Stimulated activated CD8-positive, alpha-beta memory T cell treated with anti-CD3 and anti-CD28 coated beads, Interleukin-15, amount 100 ng/mL, for 4 hours (primary cell): ENCODE measurements around the gene SLC6A16.
"Not testable (repeated sequence)": the region's sequence is repeated elsewhere in the genome, so short reads cannot be mapped to it uniquely, and the experiment has no call there.

Experiments used
- DNase-seq, 2 donors: peaks; one replicate each; pipeline ENCODE4 v3.0.0-alpha.2; 2020; ENCODE audit warnings: low read depth in 2 of 2

SLC6A16 gene

DNA sequence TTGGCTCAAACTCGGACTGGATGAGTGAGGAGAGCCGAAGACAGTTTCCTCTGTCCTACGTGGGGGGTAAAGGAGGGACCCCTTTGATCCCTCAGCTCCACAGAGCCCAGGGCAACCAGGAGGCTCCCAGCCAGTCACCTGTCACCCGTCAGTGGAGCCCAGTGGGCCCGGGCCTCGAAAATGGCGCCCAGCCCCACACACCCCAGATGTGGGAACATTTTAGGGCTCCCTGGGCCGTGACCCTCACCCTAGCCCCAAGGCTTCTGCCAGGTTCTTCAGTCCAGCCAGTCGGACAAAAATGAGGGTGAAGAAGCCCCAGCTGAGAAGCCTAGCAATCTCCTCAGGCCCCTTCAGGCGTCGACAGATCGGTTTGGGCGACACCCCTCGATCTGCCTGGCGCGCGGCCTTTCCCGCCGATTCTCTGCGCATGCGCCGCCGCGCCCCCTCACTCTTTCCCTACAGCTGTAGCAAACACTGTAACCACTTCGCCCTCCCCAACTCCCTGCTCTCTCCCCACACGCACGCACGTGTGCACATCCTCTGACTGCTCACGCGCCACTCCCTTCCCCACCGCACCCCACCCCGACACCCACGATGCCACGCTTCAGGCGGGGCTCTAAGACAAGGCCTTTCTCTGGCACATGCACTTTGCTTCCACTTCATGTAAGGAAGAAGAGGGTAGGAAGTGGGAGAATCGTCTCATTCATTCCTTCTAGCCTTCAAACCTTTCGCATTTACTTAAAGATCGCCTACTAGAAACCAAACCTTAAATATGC is at the start of gene SLC6A16:
SLC6A16 (minus strand) TSS at position 391 of the 776 bp plus-strand sequence. CDS start 13,844 bp downstream, outside the sequence.
- no peak for DNase-seq

DNA sequence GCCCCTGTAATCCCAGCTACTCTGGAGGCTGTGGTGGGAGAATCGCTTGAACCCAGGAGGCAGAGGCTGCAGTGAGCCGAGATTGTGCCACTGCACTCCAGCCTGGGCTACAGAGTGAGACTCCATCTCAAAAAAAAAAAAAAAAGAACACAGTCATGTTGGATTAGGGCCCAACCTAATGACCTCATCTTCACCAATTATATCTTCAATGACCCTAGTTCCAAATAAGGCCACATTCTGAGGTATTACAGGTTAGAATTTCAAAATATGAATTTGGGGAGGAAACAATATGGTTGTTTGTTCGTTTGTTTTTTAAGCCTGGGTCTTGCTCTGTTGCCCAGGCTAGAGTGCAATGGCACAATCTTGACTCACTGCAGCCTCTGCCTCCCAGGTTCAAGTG is 48.2 kb upstream of the SLC6A16 start:
- DNase-seq, result not testable (repeated sequence)

DNA sequence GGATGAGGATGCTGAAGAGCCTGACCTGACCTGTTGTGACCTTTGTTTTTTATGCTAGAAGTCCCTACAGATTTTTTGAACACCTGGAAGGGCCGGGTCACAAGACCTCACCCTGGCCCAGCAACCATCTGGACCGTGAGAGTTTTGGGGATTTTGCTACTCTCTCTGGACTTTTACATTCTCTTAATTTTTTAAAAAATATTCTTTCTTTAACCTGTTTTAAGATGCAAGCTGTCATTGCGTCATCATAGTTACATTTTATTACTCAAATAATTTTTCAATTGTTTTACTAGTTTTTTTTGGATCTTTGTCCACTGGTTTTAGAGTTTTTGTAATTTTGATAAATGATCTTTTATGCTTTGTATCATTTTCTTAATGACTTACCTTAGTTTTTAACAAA is 46.2 kb upstream of the SLC6A16 start:
- no peak for DNase-seq

DNA sequence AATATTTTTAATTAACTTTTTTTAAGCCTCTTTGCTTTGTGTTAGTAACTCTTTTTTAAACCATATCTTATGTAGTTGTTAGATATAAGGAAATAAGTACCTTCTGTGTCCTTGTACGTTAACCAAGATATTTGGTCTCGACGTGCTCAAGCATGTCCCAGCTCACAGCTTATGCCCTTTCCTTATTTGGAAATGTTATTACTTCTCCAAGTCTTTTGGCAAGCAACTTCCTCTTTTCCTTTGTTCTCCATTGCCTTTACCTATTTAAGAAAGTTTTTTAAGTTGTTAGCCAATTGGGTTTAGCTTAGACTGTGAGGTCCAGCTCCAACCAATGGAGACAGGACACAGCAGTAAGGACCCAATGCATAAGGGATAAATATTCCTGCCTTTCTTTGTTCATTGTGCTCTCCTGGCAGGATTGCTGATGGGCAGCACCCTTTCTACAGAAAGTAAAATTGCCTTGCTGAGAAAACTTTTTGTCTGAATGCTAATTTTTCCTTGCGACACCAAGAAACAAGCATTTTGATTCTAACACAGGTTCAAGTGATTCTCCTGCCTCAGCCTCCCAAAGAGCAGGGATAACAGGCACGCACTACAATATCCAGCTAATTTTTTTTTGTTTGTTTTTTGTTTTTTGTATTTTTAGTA is 43.8 kb upstream of the SLC6A16 start:
- no peak for DNase-seq

DNA sequence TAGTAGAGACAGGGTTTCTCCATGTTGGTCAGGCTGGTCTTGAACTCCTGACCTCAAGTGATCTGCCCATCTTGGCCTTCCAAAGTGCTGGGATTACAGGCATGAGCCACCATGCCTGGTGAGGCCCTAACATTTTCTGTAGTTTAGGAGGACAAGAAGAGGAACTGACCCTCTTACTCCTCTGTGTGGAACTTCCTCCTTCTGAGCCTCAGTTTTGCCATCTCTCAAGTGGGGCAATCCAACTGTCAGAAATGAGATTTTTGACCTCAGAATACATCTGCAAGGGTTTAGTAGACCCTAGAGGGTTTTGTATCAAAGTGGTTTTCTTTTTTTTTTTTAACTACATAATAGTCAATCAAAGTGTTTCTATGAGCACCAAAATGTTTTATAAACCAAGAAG is 41.1 kb upstream of the SLC6A16 start:
- no peak for DNase-seq

DNA sequence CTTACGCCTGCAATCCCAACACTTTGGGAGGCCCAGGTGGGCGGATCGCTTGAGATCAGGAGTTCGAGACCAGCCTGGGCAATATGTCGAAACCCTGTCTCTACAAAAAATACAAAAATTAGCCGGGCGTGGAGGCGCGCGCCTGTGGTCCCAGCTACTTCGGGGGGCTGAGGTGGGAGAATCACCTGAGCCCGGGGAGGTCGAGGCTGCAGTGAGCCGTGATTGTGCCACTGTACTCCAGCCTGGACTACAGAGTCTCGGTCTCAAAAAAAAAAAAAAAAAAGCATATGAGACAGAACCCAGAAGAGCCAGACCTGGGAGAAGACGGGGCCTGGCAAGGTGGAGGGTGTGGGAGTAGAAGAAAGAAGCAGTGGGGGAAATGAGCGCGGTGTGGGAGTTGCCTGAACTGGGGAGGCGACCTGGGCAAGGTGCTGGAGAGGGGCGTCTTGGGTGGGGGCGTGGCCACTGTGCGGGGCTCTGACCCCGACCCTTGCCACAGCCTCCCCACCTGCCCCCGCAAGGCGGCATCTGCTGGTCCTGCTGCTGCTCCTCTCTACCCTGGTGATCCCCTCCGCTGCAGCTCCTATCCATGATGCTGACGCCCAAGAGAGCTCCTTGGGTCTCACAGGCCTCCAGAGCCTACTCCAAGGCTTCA is 39.2 kb upstream of the SLC6A16 start:
- no peak for DNase-seq

DNA sequence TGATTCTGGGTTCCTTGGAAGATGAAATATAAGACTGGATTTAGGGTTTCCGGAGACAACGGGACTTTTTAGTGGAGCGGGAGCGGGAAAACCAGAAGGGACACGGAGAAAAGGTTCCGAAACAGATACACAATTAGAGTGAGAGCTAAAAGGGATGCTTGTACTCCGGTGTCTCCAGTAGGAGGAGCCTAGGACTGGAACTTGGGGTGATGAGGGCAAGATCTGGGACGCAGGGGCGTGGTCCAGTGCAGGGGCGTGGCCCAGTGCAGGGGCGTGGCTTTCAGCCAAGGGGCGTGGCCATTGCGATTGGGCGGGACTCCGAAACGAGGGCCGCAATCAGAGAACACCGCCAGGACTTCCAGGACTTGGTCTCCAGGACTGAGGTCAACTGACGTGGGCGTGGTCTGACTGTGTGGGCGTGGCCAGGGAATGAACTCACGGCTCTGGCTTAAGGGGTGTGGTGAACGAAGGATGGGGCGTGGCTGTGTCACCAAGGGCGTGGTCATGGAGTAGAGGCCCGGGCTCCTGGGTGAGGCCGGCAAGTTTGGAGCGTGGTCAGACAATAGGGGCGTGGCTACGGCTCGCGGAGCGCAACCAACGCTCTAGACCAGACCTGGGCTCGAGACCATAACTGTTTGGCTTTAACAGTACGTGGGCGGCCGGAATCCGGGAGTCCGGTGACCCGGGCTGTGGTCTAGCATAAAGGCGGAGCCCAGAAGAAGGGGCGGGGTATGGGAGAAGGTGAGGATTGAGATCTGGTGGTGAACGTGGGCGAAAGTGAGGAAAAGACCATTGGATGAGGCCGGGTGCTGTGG is 38.5 kb upstream of the SLC6A16 start, which contains the start of gene DKKL1:
DKKL1 (plus strand) TSS at position 610 of the 815 bp plus-strand sequence; CDS start at position 732, 122 bp downstream.
- peak; percentile 21 to 31 for DNase-seq

DNA sequence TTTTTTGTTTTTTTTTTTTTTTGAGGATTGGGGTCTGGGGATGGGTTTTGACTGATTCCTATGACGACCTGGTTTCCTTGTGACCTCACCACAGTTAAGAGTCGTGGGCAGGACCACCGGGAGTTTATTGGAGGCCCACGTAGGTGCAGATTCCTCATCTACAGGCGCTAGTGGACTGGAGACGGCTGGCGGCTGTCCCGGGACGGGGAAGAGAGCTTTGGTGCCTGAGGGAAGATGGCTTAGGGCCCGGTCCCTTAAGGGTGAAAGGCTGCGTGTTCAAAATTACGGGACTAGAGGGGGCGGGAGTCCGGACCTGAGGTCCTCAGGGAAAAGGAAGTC is 37.9 kb upstream of the SLC6A16 start:
- DNase-seq, result no peak

DNA sequence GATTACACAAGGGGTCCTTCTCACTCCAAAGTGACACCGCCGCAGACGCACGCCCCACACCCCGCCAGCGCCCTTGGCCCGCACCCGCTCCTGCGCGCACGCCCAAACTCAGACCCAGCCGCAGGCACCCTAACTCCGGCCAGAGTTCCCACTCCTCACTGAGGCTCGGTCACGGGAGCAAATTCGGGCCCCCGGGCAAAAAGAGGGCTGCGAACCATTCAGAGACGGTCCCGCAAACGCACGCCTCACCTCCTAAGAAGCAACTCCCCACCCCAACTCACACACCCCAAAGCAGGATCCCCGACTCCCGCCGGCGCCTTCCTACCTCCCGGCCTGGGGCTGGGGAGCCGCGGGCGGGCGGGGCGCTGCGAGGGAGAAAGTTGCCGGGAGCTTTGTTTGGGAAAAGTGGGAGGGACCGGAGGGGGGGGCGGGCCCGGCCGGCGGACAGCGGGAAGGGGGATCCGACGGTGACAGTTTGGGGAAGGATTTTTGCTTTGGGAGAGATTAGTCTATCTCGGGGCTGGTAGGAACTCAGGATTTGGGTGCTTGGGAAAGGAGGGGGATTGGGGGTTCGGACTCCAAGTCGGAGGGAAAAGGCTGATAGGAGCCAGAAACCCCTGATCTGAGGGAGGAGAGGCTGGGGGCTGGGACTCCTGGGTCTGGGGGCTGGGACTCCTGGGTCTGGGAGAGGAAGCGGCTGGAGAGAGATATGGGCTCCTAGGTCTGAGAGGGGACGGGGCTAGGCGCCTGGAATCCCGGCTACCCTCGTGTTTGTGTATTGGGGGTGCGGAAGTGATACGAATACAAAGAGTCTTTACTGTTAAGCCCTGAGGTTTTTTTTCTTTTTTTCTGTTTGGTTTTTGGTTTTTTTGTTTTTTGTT is 37.3 kb upstream of the SLC6A16 start, which contains the start of gene TEAD2:
TEAD2 (minus strand) TSS at position 369 of the 881 bp plus-strand sequence. CDS start 2,341 bp downstream, outside the sequence.
- no peak for DNase-seq

DNA sequence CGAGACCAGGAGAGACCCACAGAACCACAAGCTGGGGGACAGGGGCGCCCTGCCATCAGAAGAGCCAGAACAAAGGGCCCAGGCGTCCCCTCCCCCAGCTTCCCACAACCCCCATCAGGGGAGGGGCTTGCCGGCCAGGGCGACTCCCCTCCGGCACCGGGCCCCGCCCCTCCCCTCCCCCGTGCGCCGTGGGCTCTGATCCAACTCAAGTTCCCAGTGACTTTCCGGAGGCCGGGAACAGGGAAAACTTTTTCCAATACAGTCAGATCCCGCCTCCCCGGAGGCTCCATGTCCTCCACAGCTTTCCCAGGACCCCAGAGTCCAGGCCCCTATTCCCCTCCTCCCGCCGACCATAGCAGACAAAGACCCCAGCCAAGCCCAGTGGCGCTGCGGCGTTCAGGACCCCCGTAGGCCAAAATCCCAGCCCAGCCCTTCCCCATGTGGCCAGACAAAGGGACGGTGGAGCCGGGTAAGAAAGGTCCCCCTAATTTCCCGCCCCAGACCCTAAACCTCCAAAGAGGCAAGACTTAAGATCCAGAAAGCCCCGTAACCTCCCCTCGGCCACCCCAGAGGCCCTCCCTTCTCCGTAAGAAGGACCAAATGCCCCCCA is 36.6 kb upstream of the SLC6A16 start:
- no peak for DNase-seq

DNA sequence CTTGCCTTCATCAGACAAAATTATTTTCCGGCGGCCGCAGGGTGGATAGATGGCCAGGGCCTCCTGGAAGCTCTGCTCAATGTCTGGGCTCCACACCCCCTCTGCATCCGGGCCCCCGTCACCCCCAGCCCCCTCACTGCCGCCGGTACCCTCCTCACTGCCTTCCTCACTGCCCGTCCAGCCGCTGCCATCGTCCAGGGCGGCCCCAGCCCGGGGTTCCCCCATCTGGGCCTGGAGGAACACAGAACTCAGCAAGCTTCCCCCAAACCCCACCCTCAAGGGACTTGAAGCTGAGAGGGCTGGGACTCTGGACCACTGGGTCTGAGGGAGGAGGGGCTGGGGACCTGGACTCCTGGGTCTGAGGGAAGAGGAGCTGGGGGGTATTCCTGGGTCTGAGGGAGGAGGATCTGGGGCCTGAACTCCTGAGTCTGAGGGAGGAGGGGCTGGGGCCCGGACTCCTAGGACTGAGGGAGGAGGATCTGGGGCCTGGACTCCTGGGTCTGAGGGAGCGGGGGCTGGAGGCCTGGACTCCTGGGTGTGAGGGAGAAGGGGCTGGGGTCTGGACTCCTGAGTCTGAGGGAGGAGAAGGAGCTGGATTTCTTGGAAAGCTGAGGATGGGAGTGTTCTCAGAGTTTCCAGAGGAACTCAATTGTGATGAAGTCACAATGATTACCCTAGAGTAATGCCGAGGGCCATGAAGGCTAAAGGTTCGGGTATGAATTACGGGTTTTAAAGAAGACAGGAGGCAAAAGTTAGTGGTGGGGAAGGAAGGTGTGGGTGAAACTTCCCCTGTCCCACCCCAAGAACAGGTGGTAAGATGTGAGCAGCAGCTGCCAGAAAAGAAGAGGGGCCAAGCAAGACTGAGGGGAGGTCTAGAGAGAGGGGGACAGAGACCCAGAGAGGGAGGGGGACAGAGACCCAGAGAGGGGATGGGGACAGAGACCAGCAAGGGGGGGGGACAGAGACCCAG is 35.1 kb upstream of the SLC6A16 start:
- no peak for DNase-seq

DNA sequence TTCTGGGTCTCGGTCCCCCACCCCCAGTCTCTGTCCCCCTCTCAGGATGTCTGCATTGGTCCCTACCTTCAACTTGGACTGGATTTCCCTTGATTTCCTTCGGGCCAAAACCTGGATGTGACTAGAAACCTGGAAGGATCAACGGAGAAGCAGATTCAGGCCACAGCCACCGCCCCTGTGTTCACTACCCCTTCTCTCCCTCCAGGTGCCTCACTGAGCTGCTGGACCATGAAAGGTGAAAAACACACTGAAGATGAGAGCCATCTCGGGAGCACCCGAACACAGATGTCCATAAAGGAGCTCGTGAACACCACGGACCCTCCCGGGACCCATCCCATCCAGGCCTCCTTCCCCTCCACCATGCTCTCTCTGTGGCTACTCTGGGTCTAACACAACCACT is 32.2 kb upstream of the SLC6A16 start:
- DNase-seq, result no peak

DNA sequence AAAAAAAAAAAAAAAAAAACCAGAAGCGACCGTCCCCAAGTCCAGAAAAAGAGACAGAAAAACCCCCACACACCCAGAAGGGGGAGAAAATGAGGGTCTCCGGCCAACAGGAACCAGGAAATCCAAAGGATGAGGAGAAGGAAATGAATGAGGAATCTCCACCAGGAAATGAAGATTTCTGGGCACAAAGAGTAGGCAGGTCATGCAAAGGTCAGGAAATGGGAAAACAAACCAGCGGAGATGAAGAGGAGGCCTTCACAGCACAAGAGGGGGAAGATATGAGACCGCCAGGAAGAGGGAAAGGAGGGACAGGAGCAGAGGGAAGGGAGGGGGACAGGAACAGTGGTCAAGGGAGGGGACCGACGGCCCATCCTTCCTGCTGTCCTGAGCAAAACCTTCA is 31.4 kb upstream of the SLC6A16 start:
- no peak for DNase-seq

DNA sequence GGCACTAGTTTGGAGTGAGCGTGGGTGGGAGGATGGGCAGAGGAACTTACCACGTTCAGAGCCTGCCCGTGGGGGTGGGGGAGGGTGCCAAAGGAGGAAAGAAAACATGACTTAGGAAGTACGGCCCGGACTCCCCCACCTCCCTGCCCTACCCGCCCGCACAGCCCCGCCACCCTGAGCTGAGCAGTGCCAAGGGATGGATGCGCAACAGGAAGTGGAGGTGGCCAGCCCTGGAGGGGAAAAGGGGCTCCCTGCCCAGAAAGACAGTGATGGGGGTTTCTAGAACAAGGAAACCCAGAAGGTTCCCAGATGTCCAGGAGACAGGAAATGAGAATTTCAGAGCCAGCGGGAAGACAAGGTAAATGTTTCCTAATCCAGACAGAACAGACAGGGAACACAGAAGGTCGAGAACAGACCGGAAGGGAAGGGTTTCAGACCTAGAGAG is 30.9 kb upstream of the SLC6A16 start:
- DNase-seq, result no peak

DNA sequence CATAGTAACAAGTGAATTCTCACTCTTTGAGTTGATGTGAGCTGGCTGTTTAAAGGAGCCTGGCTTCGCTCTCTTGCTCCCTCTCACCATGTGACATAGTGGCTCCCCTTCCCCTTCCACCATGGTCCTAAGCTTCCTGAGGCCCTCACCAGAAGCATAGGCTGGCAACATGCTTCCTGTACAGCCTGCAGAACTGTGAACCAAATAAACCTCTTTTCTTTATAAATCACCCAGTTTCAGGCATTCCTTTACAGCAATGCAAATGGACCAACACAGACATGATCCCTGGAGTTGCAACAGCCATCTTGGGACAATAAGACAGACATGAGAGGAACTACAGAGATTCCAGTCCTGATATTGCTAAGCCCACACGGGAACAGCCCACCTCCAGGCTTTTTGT is 24.6 kb upstream of the SLC6A16 start:
- no peak for DNase-seq

DNA sequence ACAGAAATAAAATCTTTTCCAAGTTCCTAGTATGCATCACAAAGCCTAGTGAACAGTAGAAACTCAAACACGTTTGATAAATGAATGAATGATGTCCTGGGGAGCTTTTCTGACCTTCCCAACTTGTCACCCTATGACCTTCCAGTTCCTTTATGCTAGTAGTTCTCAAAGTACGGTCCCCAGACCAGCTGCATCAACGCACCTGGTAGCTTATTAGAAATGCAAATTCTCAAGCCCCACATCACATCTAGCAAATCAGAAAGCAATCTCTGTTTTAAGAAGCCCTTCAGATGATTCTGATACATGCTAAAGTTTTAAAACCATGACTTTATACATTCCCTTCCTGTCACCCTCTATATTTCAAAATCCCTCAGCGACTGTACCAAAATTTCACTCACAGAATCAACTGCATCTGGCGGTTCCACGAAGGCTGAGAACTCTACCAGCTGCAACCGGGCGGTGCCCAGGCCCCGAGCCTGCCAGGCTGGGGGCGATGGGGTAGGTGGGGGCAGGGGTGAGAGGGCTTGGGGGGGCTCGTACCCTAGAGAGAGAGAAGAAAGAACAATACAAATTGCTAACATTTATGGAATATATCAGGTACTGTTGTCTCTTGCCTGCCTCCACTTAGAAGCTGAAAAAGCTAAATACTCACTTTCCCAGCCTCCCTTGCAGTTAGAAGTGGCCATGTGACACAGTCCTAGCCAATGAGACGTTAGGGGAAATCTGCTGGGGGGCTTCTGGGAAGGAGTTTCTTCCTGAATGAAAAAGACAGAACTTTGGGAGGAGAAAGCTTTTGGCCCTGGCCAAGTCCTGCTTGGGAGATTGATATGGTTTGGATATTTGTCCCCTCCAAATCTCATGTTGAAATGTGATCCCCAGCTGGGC is 23.6 kb upstream of the SLC6A16 start:
- no peak for DNase-seq

DNA sequence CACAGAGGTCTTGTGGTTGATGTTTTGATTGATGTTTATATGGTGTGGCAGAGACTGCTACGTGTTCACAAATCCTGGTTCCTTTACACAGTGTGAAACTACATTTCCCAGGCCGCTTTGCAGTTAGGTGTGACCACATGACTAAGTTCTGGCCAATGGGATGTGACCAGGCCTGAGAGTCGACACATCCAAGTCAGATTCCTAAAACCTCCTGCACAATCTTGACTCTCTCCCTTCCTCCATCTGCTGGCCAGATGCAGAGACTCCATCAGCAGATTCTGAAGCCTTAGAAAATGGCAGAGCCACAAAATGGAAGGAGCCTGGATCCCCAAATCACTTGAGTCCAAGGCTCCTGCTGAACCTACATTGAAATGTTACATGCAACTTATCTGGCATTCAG is 22.8 kb upstream of the SLC6A16 start:
- no peak for DNase-seq

DNA sequence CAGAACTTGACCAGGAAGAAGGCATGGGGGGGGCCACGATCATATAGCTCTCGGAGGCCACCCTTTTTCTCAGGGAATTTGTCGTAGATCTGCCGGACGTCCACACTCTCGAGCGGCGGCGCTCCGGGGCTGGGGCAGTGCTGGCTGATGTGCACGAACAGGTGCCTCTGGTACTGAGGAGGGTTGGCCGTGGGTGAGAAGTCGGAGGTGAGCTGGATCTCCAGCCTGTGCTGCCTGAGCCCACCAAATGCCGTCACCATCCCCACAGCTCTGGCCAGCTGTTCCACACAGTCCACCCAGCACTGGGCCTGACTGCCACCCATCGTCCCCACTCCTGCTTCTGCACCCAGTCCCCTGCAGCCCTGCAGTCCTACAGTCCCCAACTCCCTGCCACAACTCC is 22.2 kb upstream of the SLC6A16 start:
- no peak for DNase-seq
